Lower leg skin (tissue), 3 donors: ENCODE data around the gene FBXL20.

Source experiments
- CTCF ChIP-seq, 3 donors: fragments of 450-650 bp; IDR thresholded peaks; one replicate each; pipeline ENCODE4 v1.5.1; 2016; ENCODE audit warnings: antibody characterized with exemption in 3 of 3, mild to moderate bottlenecking in 3 of 3, moderate library complexity in 2 of 3
- POLR2A ChIP-seq, 2 donors: fragments of 450-650 bp; IDR thresholded peaks; one replicate each; pipeline ENCODE4 v1.6.1; 2016 to 2017; ENCODE audit warnings: antibody characterized with exemption in 2 of 2, mild to moderate bottlenecking in 1 of 2, moderate library complexity in 1 of 2

- TF ChIP-seq CTCF (IDR thresholded peaks at IDR 0.05) (no peak), POLR2A (IDR thresholded peaks at IDR 0.05) (no peak)
Observed at GRCh38 chr17:39270923-39271322, 130.5 kb downstream of the FBXL20 start.
